SIG-M5 treated with dmso at 0.1 percent for 504 hours (cell line): Measurements from ENCODE around the gene CABP2.
"Not testable (repeated sequence)": the region's sequence is repeated elsewhere in the genome, so short reads cannot be mapped to it uniquely, and the experiment has no call there.

Source experiments
- DNase-seq: peaks from one replicate; lab custom pipeline; 2025; ENCODE audit not compliant: unreplicated experiment; lab: John Stamatoyannopoulos, UW

CABP2 gene

DNA sequence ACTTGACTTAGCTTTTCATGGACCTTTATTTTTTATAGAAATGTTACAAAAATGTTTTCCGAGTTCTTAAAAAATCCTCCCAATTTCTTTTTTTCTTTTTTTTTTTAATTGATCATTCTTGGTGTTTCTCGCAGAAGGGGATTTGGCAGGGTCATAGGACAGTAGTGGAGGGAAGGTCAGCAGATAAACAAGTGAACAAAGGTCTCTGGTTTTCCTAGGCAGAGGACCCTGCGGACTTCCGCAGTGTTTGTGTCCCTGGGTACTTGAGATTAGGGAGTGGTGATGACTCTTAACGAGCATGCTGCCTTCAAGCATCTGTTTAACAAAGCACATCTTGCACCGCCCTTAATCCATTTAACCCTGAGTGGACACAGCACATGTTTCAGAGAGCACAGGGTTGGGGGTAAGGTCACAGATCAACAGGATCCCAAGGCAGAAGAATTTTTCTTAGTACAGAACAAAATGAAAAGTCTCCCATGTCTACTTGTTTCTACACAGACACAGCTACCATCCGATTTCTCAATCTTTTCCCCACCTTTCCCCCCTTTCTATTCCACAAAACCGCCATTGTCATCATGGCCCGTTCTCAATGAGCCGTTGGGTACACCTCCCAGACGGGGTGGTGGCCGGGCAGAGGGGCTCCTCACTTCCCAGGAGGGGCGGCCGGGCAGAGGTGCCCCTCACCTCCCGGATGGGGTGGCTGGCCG, 45.7 kb downstream of the CABP2 start:
- DNase-seq, result not testable (repeated sequence)

DNA sequence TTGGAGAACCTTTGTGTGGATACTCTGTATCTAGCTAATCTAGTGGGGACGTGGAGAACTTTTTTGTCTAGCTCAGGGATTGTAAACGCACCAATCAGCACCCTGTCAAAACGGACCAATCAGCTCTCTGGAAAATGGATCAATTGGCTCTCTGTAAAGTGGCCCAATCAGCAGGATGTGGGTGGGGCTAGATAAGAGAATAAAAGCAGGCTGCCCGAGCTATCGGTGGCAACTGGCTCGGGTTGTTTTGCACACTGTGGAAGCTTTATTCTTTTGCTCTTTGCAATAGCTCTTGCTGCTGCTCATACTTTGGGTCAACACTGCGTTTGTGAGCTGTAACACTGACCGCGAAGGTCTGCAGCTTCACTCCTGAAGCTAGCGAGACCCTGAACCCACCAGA, 46.6 kb downstream of the CABP2 start:
- DNase-seq, result not testable (repeated sequence)

DNA sequence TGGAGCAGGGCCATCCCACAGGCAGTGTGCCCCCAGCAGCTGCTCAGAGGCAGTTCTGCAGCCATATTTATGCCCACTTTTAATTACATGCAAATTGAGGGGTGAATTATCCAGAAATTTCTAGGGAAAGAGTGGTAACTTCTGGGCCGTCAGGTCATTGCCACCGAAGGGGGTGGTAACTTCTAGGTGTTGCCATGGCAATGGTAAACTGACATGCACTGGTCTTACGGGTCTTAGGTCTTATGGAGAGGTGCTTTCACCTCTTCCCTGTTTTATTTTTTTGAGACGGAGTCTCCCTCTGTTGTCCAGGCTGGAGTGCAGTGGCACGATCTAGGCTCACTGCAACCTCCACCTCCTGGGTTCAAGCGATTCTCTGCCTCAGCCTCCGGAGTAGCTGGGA, 50.4 kb downstream of the CABP2 start:
- no peak for DNase-seq

DNA sequence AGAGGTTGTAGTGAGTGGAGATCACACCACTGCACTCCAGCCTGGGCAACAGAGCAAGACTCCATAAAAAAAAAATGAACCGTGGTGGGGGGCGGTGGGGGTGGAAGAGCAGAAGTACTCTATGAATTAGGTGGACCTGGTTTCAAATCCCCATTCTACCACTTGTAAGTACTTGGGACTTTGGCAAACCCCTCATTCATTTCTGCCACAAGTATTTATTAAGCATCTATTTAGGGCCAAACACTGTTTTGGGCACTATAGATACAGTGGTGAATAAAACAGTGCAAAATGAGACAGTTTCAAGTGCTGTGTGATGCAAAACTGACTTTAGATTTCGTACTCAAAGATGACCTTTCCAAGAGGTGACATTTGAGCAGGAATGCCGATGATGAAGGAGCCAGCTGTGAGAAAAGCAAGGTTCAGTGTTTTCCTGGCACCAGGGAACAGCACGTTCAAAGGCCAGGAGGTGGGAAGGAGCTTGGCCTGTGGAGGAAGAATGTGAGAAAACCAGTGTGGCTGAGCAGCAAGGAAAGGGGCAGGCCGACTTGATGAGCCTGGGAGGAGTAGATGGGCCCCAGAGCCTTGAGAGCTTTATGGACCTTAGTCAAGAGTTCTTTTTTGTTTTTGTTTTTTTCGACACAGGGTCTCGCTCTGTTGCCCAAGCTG, 52.8 kb downstream of the CABP2 start:
- no peak for DNase-seq

DNA sequence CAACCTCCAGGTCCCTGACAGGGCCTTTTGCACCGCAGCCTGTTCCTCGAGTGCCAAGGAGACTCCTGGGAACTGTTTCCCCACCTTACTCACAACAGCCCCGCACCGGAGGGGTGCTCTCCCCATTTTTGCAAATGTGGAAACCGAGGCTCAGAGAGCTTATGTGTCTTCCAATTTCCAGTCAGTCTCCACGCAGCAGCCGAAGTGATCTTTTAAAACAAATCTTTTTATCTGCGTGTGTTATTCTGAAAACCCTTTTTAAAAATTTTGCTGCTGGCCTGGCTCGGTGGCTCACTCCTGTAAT, 53.8 kb downstream of the CABP2 start:
- no peak for DNase-seq
